Panc1 (cell line): ENCODE results near the gene IKBKG.
"Not testable (repeated sequence)": the region's sequence is repeated elsewhere in the genome, so short reads cannot be mapped to it uniquely, and the experiment has no call there.

Experiments used
- POLR2AphosphoS5 ChIP-seq: IDR thresholded peaks from 2 replicates; pipeline ENCODE4 v1.6.1; 2012; ENCODE audit warnings: mild to moderate bottlenecking, low read depth, low read length, moderate library complexity
- REST ChIP-seq, 2 experiments: IDR thresholded peaks; 2 replicates each; pipeline ENCODE4 v1.6.1; 2011 to 2012; ENCODE audit warnings: low read depth in 2 of 2, control low read depth in 1 of 2, low read length in 1 of 2, mild to moderate bottlenecking in 1 of 2, moderate library complexity in 1 of 2; ENCODE audit not compliant: insufficient read depth in 1 of 2
- SIN3A ChIP-seq: IDR thresholded peaks from 2 replicates; pipeline ENCODE4 v1.6.1; 2012; ENCODE audit warnings: low read depth, mild to moderate bottlenecking, low read length, moderate library complexity, borderline replicate concordance; ENCODE audit not compliant: insufficient read depth
- TF ChIP-seq, protein P1 (sequence below): fragments of 450-650 bp; IDR thresholded peaks from 2 replicates; pipeline ENCODE4 v1.5.1; 2017; ENCODE audit warnings: mild to moderate bottlenecking

- TF ChIP-seq, protein P1, sequence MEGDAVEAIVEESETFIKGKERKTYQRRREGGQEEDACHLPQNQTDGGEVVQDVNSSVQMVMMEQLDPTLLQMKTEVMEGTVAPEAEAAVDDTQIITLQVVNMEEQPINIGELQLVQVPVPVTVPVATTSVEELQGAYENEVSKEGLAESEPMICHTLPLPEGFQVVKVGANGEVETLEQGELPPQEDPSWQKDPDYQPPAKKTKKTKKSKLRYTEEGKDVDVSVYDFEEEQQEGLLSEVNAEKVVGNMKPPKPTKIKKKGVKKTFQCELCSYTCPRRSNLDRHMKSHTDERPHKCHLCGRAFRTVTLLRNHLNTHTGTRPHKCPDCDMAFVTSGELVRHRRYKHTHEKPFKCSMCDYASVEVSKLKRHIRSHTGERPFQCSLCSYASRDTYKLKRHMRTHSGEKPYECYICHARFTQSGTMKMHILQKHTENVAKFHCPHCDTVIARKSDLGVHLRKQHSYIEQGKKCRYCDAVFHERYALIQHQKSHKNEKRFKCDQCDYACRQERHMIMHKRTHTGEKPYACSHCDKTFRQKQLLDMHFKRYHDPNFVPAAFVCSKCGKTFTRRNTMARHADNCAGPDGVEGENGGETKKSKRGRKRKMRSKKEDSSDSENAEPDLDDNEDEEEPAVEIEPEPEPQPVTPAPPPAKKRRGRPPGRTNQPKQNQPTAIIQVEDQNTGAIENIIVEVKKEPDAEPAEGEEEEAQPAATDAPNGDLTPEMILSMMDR = not testable (repeated sequence)
- TF ChIP-seq SIN3A; REST (IDR thresholded peaks at IDR 0.05; ENCODE audit: insufficient read depth in 1 of 2, low read depth in 2 of 2, low read length in 1 of 2); POLR2AphosphoS5: not testable (repeated sequence)
These were observed 10.8 kb downstream of the IKBKG start for GRCh38 chrX:154558060-154558690.
